Spleen (tissue), 11 donors: ENCODE results near the gene RAB1B. TPM values are rescaled to one million over a fixed set of nuclear protein-coding genes. Genes with fewer than 3 reads are reported as not detected.

ENCODE experiments used
- DNase-seq: peaks from one replicate; pipeline ENCODE4 v3.0.0-alpha.2; 2020
- H3K27ac ChIP-seq, 8 donors: fragments of 200-600 bp; sonication (generic) in 7 of 8; 1 replicate in 4 of 8; 2 replicates in 4 of 8; pipeline versions ENCODE4 v1.5.0 to v1.8.0; 2016 to 2021; ENCODE audit warnings: inconsistent platforms in 4 of 8, mild to moderate bottlenecking in 4 of 8, moderate library complexity in 1 of 8
- H3K27me3 ChIP-seq, 7 donors: fragments of 200-600 bp; sonication (generic) in 6 of 7; replicated peaks in 1 of 7; 1 replicate in 4 of 7; 2 replicates in 3 of 7; pipeline versions ENCODE4 v1.5.0 to v1.8.0; 2016 to 2021; ENCODE audit warnings: inconsistent platforms in 3 of 7, mild to moderate bottlenecking in 1 of 7
- H3K36me3 ChIP-seq, 6 donors: fragments of 200-600 bp; sonication (generic) in 5 of 6; 1 replicate in 4 of 6; 2 replicates in 2 of 6; pipeline versions ENCODE4 v1.5.0 to v1.8.0; 2016 to 2021; ENCODE audit warnings: inconsistent platforms in 2 of 6
- H3K4me1 ChIP-seq, 6 donors: fragments of 200-600 bp; sonication (generic) in 5 of 6; 1 replicate in 3 of 6; 2 replicates in 3 of 6; pipeline versions ENCODE4 v1.5.0 to v1.8.0; 2016 to 2021; ENCODE audit warnings: inconsistent platforms in 3 of 6
- H3K4me3 ChIP-seq, 8 donors: fragments of 200-600 bp; sonication (generic) in 7 of 8; 1 replicate in 4 of 8; 2 replicates in 4 of 8; pipeline versions ENCODE4 v1.5.0 to v1.8.0; 2016 to 2021; ENCODE audit warnings: inconsistent platforms in 4 of 8, mild to moderate bottlenecking in 4 of 8, moderate library complexity in 2 of 8
- H3K9me3 ChIP-seq, 8 donors: fragments of 200-600 bp; sonication (generic) in 7 of 8; 1 replicate in 4 of 8; 2 replicates in 4 of 8; pipeline versions ENCODE4 v1.5.0 to v1.8.0; 2016 to 2021; ENCODE audit warnings: inconsistent platforms in 4 of 8
- POLR2A ChIP-seq, 3 donors: fragments of 450-650 bp; IDR thresholded peaks; one replicate each; pipeline ENCODE4 v1.5.1; 2017; ENCODE audit warnings: antibody characterized with exemption in 3 of 3, mild to moderate bottlenecking in 1 of 3
- POLR2AphosphoS5 ChIP-seq, 3 donors: sonication (generic); formaldehyde crosslinking; IDR thresholded peaks; one replicate each; pipeline ENCODE4 v1.5.1; 2017; ENCODE audit warnings: antibody characterized with exemption in 3 of 3
- WGBS, 5 donors: extraction: QIAGEN DNeasy Blood & Tissue Kit in 3 of 5; methylation state at CpG; one replicate each; pipeline versions ENCODE4 v1.1.5 to v1.1.7; 2013 to 2018; 5-methylcytosine and 5-hydroxymethylcytosine counted together
- intact Hi-C: fragments of 100-400 bp; cut with DNase I; formaldehyde crosslinking; loops from one replicate; pipeline ENCODE4 v1.15.0; 2023; ENCODE audit warnings: low total_unique reads
- polyA plus RNA-seq, 3 donors: library from polyadenylated mRNA; stranded (reverse); fragments of 200-250 nt; gene quantifications; one replicate each; pipeline ENCODE4 v1.2.1, GENCODE V29; 2013
- total RNA-seq, 7 donors: library from RNA; depleted of rRNA in 3 of 7; stranded (reverse); fragments of >200 nt in 3 of 7; fragmentation: NEBNext Ultra II Directional in 4 of 7; extraction: Animal tissue kit (Norgen Biotek cat#: 25700) in 4 of 7; gene quantifications; one replicate each; pipeline versions ENCODE4 v1.1.0 to v1.2.1, GENCODE V29; 2016 to 2021
- TF ChIP-seq, protein P1 (sequence below), 11 experiments: fragments of 200-600 bp in 7 of 11; fragments of 450-650 bp in 4 of 11; sonication (generic) in 4 of 11; IDR thresholded peaks in 8 of 11; conservative IDR thresholded peaks in 3 of 11; 1 replicate in 7 of 11; 2 replicates in 4 of 11; pipeline versions ENCODE4 v1.4.0 to v1.8.0; 2016 to 2021; ENCODE audit warnings: antibody characterized with exemption in 11 of 11, inconsistent platforms in 4 of 11, mild to moderate bottlenecking in 1 of 11
- donor health status: healthy with polysubstance abuse.
- donor health status: DM: no; HTN: no; CAD: no; lungs with moderate emphysema.
- donor health status: DM: no; HTN: no; CAD: no.
- donor health status: Bipolar disorder and iron deficiency.
- donor health status: healthy.
- donor health status: DM: no; HTN: no; CAD: no.
- donor health status: DM: yes; HTN: yes; CAD: no.

Gene RAB1B
- total and polyA plus RNA-seq, 10 donors, result 66.8 to 150 (median 116) TPM

- peaks cover 0 to 14% (median 0%) of the 10 kb centered on the region in 7 donors for H3K27me3 ChIP-seq
- H3K36me3 ChIP-seq, result peaks cover 0 to 27% (median 6%) of the 10 kb centered on the region in 6 donors
- intact Hi-C loops, result loop anchor here (5.0 kb wide), 1 partner anchor 61 kb away; no protein-coding TSS in a partner anchor
- H3K27ac ChIP-seq, result no peak overlapping the region
- TF ChIP-seq POLR2A (IDR thresholded peaks at IDR 0.05) (no peak), POLR2AphosphoS5 (IDR thresholded peaks at IDR 0.05) (no peak)
- TF ChIP-seq, protein P1, sequence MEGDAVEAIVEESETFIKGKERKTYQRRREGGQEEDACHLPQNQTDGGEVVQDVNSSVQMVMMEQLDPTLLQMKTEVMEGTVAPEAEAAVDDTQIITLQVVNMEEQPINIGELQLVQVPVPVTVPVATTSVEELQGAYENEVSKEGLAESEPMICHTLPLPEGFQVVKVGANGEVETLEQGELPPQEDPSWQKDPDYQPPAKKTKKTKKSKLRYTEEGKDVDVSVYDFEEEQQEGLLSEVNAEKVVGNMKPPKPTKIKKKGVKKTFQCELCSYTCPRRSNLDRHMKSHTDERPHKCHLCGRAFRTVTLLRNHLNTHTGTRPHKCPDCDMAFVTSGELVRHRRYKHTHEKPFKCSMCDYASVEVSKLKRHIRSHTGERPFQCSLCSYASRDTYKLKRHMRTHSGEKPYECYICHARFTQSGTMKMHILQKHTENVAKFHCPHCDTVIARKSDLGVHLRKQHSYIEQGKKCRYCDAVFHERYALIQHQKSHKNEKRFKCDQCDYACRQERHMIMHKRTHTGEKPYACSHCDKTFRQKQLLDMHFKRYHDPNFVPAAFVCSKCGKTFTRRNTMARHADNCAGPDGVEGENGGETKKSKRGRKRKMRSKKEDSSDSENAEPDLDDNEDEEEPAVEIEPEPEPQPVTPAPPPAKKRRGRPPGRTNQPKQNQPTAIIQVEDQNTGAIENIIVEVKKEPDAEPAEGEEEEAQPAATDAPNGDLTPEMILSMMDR (IDR thresholded peaks at IDR 0.05 in 8 of 11, conservative IDR thresholded peaks at IDR 0.05 in 3 of 11), result no peak
- H3K9me3 ChIP-seq, result no peaks in the 10 kb centered on the region
- peaks cover 15 to 72% (median 36%) of the 10 kb centered on the region in 6 donors for H3K4me1 ChIP-seq
- DNase-seq, result peak; percentile 75
- no peak overlapping the region for H3K4me3 ChIP-seq
- 68 to 88% (median 86%) methylated on average over 2 to 14 of the region's 14 CpGs for WGBS, 5 donors
Measured at GRCh38 chr11:66283461-66284105, 15.1 kb downstream of the RAB1B start.

- no peak overlapping the region for H3K4me3 ChIP-seq
- H3K9me3 ChIP-seq, result no peaks in the 10 kb centered on the region
- H3K27me3 ChIP-seq, result peaks cover 0 to 4% (median 0%) of the 10 kb centered on the region in 7 donors
- H3K27ac ChIP-seq, result no peak overlapping the region
- H3K4me1 ChIP-seq, result peaks cover 16 to 67% (median 38%) of the 10 kb centered on the region in 6 donors
- 89 to 94% (median 93%) methylated on average over 16 of the region's 16 CpGs for WGBS, 5 donors
- H3K36me3 ChIP-seq, result peaks cover 0 to 27% (median 6%) of the 10 kb centered on the region in 6 donors
- DNase-seq, result no peak
- intact Hi-C loops, result loop anchor here (5.0 kb wide), 1 partner anchor 62 kb away; no protein-coding TSS in a partner anchor
- TF ChIP-seq POLR2AphosphoS5 (IDR thresholded peaks at IDR 0.05), result no peak
- TF ChIP-seq POLR2A (IDR thresholded peaks at IDR 0.05), result no peak
- TF ChIP-seq, protein P1 (IDR thresholded peaks at IDR 0.05 in 8 of 11, conservative IDR thresholded peaks at IDR 0.05 in 3 of 11), result no peak
Measured at GRCh38 chr11:66284526-66285078, 16.2 kb downstream of the RAB1B start.

- 89 to 96% (median 93%) methylated on average over 7 to 13 of the region's 13 CpGs for WGBS, 5 donors
Measured at GRCh38 chr11:66285250-66285947, 17.0 kb downstream of the RAB1B start.

More at GRCh38 chr11:66285250-66285947, 17.0 kb downstream of the RAB1B start:
- Histone ChIP-seq H3K9me3 (no peaks in the 10 kb centered on the region), H3K4me1 (peaks cover 22 to 74% (median 45%) of the 10 kb centered on the region in 6 donors), H3K27ac (no peak overlapping the region), H3K36me3 (peaks cover 0 to 27% (median 6%) of the 10 kb centered on the region in 6 donors), H3K4me3 (no peak overlapping the region), H3K27me3 (peaks cover 0 to 4% (median 0%) of the 10 kb centered on the region in 7 donors)
- DNase-seq, result no peak
- TF ChIP-seq POLR2AphosphoS5 (IDR thresholded peaks at IDR 0.05) (no peak), POLR2A (IDR thresholded peaks at IDR 0.05) (no peak)
- TF ChIP-seq, protein P1 (IDR thresholded peaks at IDR 0.05 in 8 of 11, conservative IDR thresholded peaks at IDR 0.05 in 3 of 11), result no peak
- intact Hi-C loops, result no loop called here
